HG02970 (cell line): ENCODE results near the gene ARL5A.
"Not testable (repeated sequence)": the region's sequence is repeated elsewhere in the genome, so short reads cannot be mapped to it uniquely, and the experiment has no call there.

Experiments
- ATAC-seq: cut with Tn5 transposase; IDR thresholded peaks from one replicate; pipeline ENCODE4 v1.9.1; 2021; ENCODE audit warnings: mild to moderate bottlenecking, moderate library complexity, moderate number of reproducible peaks; ENCODE audit not compliant: unreplicated experiment, low FRiP score

The ARL5A gene

GRCh38 chr2:151799886-151800292 is 28.3 kb downstream of the ARL5A start:
- ATAC-seq: no peak

- no peak for ATAC-seq
These were observed 31.4 kb downstream of the ARL5A start for GRCh38 chr2:151796774-151797173.

GRCh38 chr2:151795646-151796240 is 32.5 kb downstream of the ARL5A start:
- no peak for ATAC-seq

- ATAC-seq: not testable (repeated sequence)
These were observed 33.8 kb downstream of the ARL5A start for GRCh38 chr2:151794422-151794821.

- ATAC-seq: no peak
These were observed 35.1 kb downstream of the ARL5A start for GRCh38 chr2:151793123-151793522.

GRCh38 chr2:151792589-151792988 is 35.6 kb downstream of the ARL5A start:
- ATAC-seq: no peak

GRCh38 chr2:151791545-151791944 is 36.7 kb downstream of the ARL5A start:
- ATAC-seq: no peak

- no peak for ATAC-seq
These were observed 37.5 kb downstream of the ARL5A start for GRCh38 chr2:151790689-151791088.

GRCh38 chr2:151789055-151789834 is 39.0 kb downstream of the ARL5A start:
- no peak for ATAC-seq

- no peak for ATAC-seq
These were observed 41.7 kb downstream of the ARL5A start for GRCh38 chr2:151786483-151786882.

- no peak for ATAC-seq
These were observed 42.1 kb downstream of the ARL5A start for GRCh38 chr2:151786077-151786476.

GRCh38 chr2:151783133-151783520 is 45.1 kb downstream of the ARL5A start:
- ATAC-seq: no peak

GRCh38 chr2:151782378-151783132 is 45.7 kb downstream of the ARL5A start:
- no peak for ATAC-seq

GRCh38 chr2:151781642-151782041 is 46.6 kb downstream of the ARL5A start:
- ATAC-seq: no peak

GRCh38 chr2:151780938-151781337 is 47.3 kb downstream of the ARL5A start:
- ATAC-seq: no peak

GRCh38 chr2:151777935-151778334 is 50.3 kb downstream of the ARL5A start:
- no peak for ATAC-seq

- ATAC-seq: no peak
These were observed 50.7 kb downstream of the ARL5A start for GRCh38 chr2:151777487-151777886.

- ATAC-seq: no peak
These were observed 51.9 kb downstream of the ARL5A start for GRCh38 chr2:151776367-151776766.

- ATAC-seq: no peak
These were observed 53.0 kb downstream of the ARL5A start for GRCh38 chr2:151775057-151775740.

- ATAC-seq: no peak
These were observed 53.7 kb downstream of the ARL5A start for GRCh38 chr2:151774506-151774905.
